ENCODE measurements around the gene PCSK9.

Gene PCSK9

GRCh38 chr1:55044617-55045397 is 5.5 kb downstream of the PCSK9 start:
- Histone ChIP-seq H4K91ac (ENCODE audit: low read depth, low read length) (no peak overlapping the region), H3K79me1 (ENCODE audit: low read length) (no peaks in the 10 kb centered on the region), H2BK12ac (ENCODE audit: low read length) (no peak overlapping the region), H4K12ac (ENCODE audit: low read depth, low read length) (no peak overlapping the region), H4K8ac (ENCODE audit: low read depth, low read length) (no peak overlapping the region), H3K9me3 (ENCODE audit: insufficient read depth, low read depth, low read length) (peaks cover 3% of the 10 kb centered on the region), H2BK120ac (ENCODE audit: insufficient read depth, low read length, poor library complexity) (no peak overlapping the region), H3K27ac (ENCODE audit: low read depth, low read length) (no peak overlapping the region), H3K23ac (ENCODE audit: low read length) (no peak overlapping the region), H3K4ac (ENCODE audit: low read depth, low read length) (no peak overlapping the region), H2AK5ac (ENCODE audit: low read length) (no peak overlapping the region), H3K79me2 (ENCODE audit: control insufficient read depth, insufficient read depth, low read length, poor library complexity) (no peaks in the 10 kb centered on the region), H2AFZ (ENCODE audit: insufficient read depth, low read length, poor library complexity) (no peak overlapping the region), H3K4me1 (ENCODE audit: control insufficient read depth in 1 of 2, insufficient read depth in 2 of 2, low read length in 2 of 2) (peaks cover 4 to 5% of the 10 kb centered on the region in 2 experiments), H3K27me3 (ENCODE audit: insufficient read depth, low read length) (peaks cover 15% of the 10 kb centered on the region), H3K36me3 (ENCODE audit: control insufficient read depth in 1 of 2, insufficient read depth in 2 of 2, low read length in 2 of 2) (no peaks in the 10 kb centered on the region), H3K4me3 (ENCODE audit: low read depth, low read length) (no peak overlapping the region), H3K14ac (ENCODE audit: low read length) (no peak overlapping the region), H3K18ac (ENCODE audit: low read length) (no peak overlapping the region), H3K4me2 (ENCODE audit: low read length) (no peak overlapping the region), H2BK5ac (ENCODE audit: low read depth, low read length, poor library complexity) (no peak overlapping the region), H3K9ac (ENCODE audit: low read length) (no peak overlapping the region)
- no CpG with 5 or more reads among the region's 15 CpGs for WGBS (ENCODE audit: extremely low coverage, insufficient coverage, insufficient read length)
- DNase-seq: no peak

- Histone ChIP-seq H3K18ac (ENCODE audit: low read length) (no peak overlapping the region), H3K4me3 (ENCODE audit: low read depth, low read length) (no peak overlapping the region)
- WGBS (ENCODE audit: extremely low coverage, insufficient coverage, insufficient read length): no CpG with 5 or more reads among the region's 10 CpGs
Measured at GRCh38 chr1:55045430-55045829, 6.1 kb downstream of the PCSK9 start.

GRCh38 chr1:55046871-55047270 is 7.5 kb downstream of the PCSK9 start:
- no CpG with 5 or more reads among the region's 4 CpGs for WGBS (ENCODE audit: extremely low coverage, insufficient coverage, insufficient read length)
- no peak overlapping the region for H3K4me3 ChIP-seq (ENCODE audit: low read depth, low read length)
- H2BK120ac ChIP-seq (ENCODE audit: insufficient read depth, low read length, poor library complexity): no peak overlapping the region
- DNase-seq: no peak
- no peak overlapping the region for H2BK5ac ChIP-seq (ENCODE audit: low read depth, low read length, poor library complexity)
- no peak overlapping the region for H3K23ac ChIP-seq (ENCODE audit: low read length)
- H4K91ac ChIP-seq (ENCODE audit: low read depth, low read length): no peak overlapping the region
- no peaks in the 10 kb centered on the region for H3K4me1 ChIP-seq (ENCODE audit: control insufficient read depth in 1 of 2, insufficient read depth in 2 of 2, low read length in 2 of 2)
- H3K36me3 ChIP-seq (ENCODE audit: control insufficient read depth in 1 of 2, insufficient read depth in 2 of 2, low read length in 2 of 2): no peaks in the 10 kb centered on the region
- no peaks in the 10 kb centered on the region for H3K79me2 ChIP-seq (ENCODE audit: control insufficient read depth, insufficient read depth, low read length, poor library complexity)
- no peak overlapping the region for H2BK12ac ChIP-seq (ENCODE audit: low read length)
- H4K8ac ChIP-seq (ENCODE audit: low read depth, low read length): no peak overlapping the region
- H3K9me3 ChIP-seq (ENCODE audit: insufficient read depth, low read depth, low read length): no peaks in the 10 kb centered on the region
- no peak overlapping the region for H3K27ac ChIP-seq (ENCODE audit: low read depth, low read length)
- no peak overlapping the region for H3K4ac ChIP-seq (ENCODE audit: low read depth, low read length)
- H3K79me1 ChIP-seq (ENCODE audit: low read length): no peaks in the 10 kb centered on the region
- H2AFZ ChIP-seq (ENCODE audit: insufficient read depth, low read length, poor library complexity): no peak overlapping the region
- no peak overlapping the region for H3K18ac ChIP-seq (ENCODE audit: low read length)
- H3K4me2 ChIP-seq (ENCODE audit: low read length): no peak overlapping the region
- no peak overlapping the region for H3K14ac ChIP-seq (ENCODE audit: low read length)
- no peaks in the 10 kb centered on the region for H3K27me3 ChIP-seq (ENCODE audit: insufficient read depth, low read length)
- no peak overlapping the region for H3K9ac ChIP-seq (ENCODE audit: low read length)
- H4K12ac ChIP-seq (ENCODE audit: low read depth, low read length): no peak overlapping the region
- no peak overlapping the region for H2AK5ac ChIP-seq (ENCODE audit: low read length)

More at GRCh38 chr1:55045430-55045829, 6.1 kb downstream of the PCSK9 start:
- H3K4ac ChIP-seq (ENCODE audit: low read depth, low read length): no peak overlapping the region
- H3K14ac ChIP-seq (ENCODE audit: low read length): no peak overlapping the region
- peaks cover 9% of the 10 kb centered on the region for H3K27me3 ChIP-seq (ENCODE audit: insufficient read depth, low read length)
- H2AK5ac ChIP-seq (ENCODE audit: low read length): no peak overlapping the region
- H4K8ac ChIP-seq (ENCODE audit: low read depth, low read length): no peak overlapping the region
- no peak overlapping the region for H4K12ac ChIP-seq (ENCODE audit: low read depth, low read length)
- no peaks in the 10 kb centered on the region for H3K4me1 ChIP-seq (ENCODE audit: control insufficient read depth in 1 of 2, insufficient read depth in 2 of 2, low read length in 2 of 2)
- no peak overlapping the region for H3K9ac ChIP-seq (ENCODE audit: low read length)
- no peak overlapping the region for H4K91ac ChIP-seq (ENCODE audit: low read depth, low read length)
- H2BK12ac ChIP-seq (ENCODE audit: low read length): no peak overlapping the region
- no peaks in the 10 kb centered on the region for H3K9me3 ChIP-seq (ENCODE audit: insufficient read depth, low read depth, low read length)
- no peaks in the 10 kb centered on the region for H3K79me1 ChIP-seq (ENCODE audit: low read length)
- H3K27ac ChIP-seq (ENCODE audit: low read depth, low read length): no peak overlapping the region
- H3K36me3 ChIP-seq (ENCODE audit: control insufficient read depth in 1 of 2, insufficient read depth in 2 of 2, low read length in 2 of 2): no peaks in the 10 kb centered on the region
- H3K4me2 ChIP-seq (ENCODE audit: low read length): no peak overlapping the region
- no peak for DNase-seq
- no peak overlapping the region for H2BK120ac ChIP-seq (ENCODE audit: insufficient read depth, low read length, poor library complexity)
- no peak overlapping the region for H2BK5ac ChIP-seq (ENCODE audit: low read depth, low read length, poor library complexity)
- H3K23ac ChIP-seq (ENCODE audit: low read length): no peak overlapping the region
- H2AFZ ChIP-seq (ENCODE audit: insufficient read depth, low read length, poor library complexity): no peak overlapping the region
- no peaks in the 10 kb centered on the region for H3K79me2 ChIP-seq (ENCODE audit: control insufficient read depth, insufficient read depth, low read length, poor library complexity)

GRCh38 chr1:55047611-55048010 is 8.3 kb downstream of the PCSK9 start:
- no peaks in the 10 kb centered on the region for H3K79me1 ChIP-seq (ENCODE audit: low read length)
- no peak overlapping the region for H3K23ac ChIP-seq (ENCODE audit: low read length)
- peaks cover 2% of the 10 kb centered on the region for H3K9me3 ChIP-seq (ENCODE audit: insufficient read depth, low read depth, low read length)
- H3K4me3 ChIP-seq (ENCODE audit: low read depth, low read length): no peak overlapping the region
- no peak overlapping the region for H3K4me2 ChIP-seq (ENCODE audit: low read length)
- H3K14ac ChIP-seq (ENCODE audit: low read length): no peak overlapping the region
- H4K12ac ChIP-seq (ENCODE audit: low read depth, low read length): no peak overlapping the region
- H2BK120ac ChIP-seq (ENCODE audit: insufficient read depth, low read length, poor library complexity): no peak overlapping the region
- H2BK5ac ChIP-seq (ENCODE audit: low read depth, low read length, poor library complexity): no peak overlapping the region
- no CpG with 5 or more reads among the region's 3 CpGs for WGBS (ENCODE audit: extremely low coverage, insufficient coverage, insufficient read length)
- H2AK5ac ChIP-seq (ENCODE audit: low read length): no peak overlapping the region
- H3K27ac ChIP-seq (ENCODE audit: low read depth, low read length): no peak overlapping the region
- H3K9ac ChIP-seq (ENCODE audit: low read length): no peak overlapping the region
- H4K91ac ChIP-seq (ENCODE audit: low read depth, low read length): no peak overlapping the region
- no peak for DNase-seq
- no peaks in the 10 kb centered on the region for H3K36me3 ChIP-seq (ENCODE audit: control insufficient read depth in 1 of 2, insufficient read depth in 2 of 2, low read length in 2 of 2)
- H3K4me1 ChIP-seq (ENCODE audit: control insufficient read depth in 1 of 2, insufficient read depth in 2 of 2, low read length in 2 of 2): no peaks in the 10 kb centered on the region
- no peak overlapping the region for H2AFZ ChIP-seq (ENCODE audit: insufficient read depth, low read length, poor library complexity)
- no peak overlapping the region for H3K4ac ChIP-seq (ENCODE audit: low read depth, low read length)
- H3K18ac ChIP-seq (ENCODE audit: low read length): no peak overlapping the region
- no peaks in the 10 kb centered on the region for H3K27me3 ChIP-seq (ENCODE audit: insufficient read depth, low read length)
- H2BK12ac ChIP-seq (ENCODE audit: low read length): no peak overlapping the region
- H3K79me2 ChIP-seq (ENCODE audit: control insufficient read depth, insufficient read depth, low read length, poor library complexity): no peaks in the 10 kb centered on the region
- H4K8ac ChIP-seq (ENCODE audit: low read depth, low read length): no peak overlapping the region
